ENCODE data around the gene RBP3. TPM values are rescaled to one million over a fixed set of nuclear protein-coding genes. Genes with fewer than 3 reads are reported as not detected.
A peak's percentile ranks its signal among the peaks of the same experiment; 100 is the strongest.

Gene RBP3
- total and polyA plus RNA-seq, 8 donors: not detected

DNA sequence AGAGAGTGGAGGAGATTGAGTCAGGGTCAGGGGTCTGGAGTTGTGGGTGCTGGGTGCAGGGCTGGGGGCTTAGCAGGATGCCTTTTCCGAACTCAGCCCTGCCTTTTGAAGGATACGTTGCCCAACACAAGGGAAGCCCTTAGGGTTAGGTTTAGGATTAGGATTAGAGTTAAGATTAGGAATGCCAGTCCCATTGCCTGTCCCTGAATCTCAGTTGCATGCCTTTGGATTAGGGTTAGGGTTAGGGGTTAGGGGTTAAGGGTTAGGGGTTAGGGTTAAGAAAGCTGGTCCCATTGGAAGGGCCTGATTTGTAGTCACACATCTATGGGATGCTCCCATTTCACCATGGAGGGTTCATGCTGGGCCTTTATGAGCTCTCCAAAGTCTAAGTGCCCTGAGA, 56.8 kb downstream of the RBP3 start:
- 91 to 95% methylated on average over 2 of the region's 2 CpGs for WGBS, 2 donors

GRCh38 chr10:47405857-47406547, 57.8 kb downstream of the RBP3 start:
- no peaks in the 10 kb centered on the region for H3K9me3 ChIP-seq
- no peak overlapping the region for H3K4me3 ChIP-seq
- ATAC-seq (no peak), DNase-seq (peak in 1 of 6 donors; percentile 54), FAIRE-seq (no peak)
- intact Hi-C loops (cut with DNase I): no loop called here
- no peaks in the 10 kb centered on the region for H3K27me3 ChIP-seq
- H3K36me3 ChIP-seq: no peaks in the 10 kb centered on the region
- TF ChIP-seq CTCF (IDR thresholded peaks at IDR 0.05): no peak
- WGBS, 2 donors: 79 to 80% methylated on average over 11 of the region's 11 CpGs
- H3K27ac ChIP-seq: no peak overlapping the region
- no peaks in the 10 kb centered on the region for H3K4me1 ChIP-seq

More for the DNA sequence above, 56.8 kb downstream of the RBP3 start:
- DNase-seq (no peak), FAIRE-seq (no peak), ATAC-seq (no peak)
- intact Hi-C loops (cut with DNase I): no loop called here
- no peaks in the 10 kb centered on the region for H3K36me3 ChIP-seq
- H3K27ac ChIP-seq: no peak overlapping the region
- TF ChIP-seq CTCF (IDR thresholded peaks at IDR 0.05): no peak
- H3K9me3 ChIP-seq: no peaks in the 10 kb centered on the region
- no peak overlapping the region for H3K4me3 ChIP-seq
- no peaks in the 10 kb centered on the region for H3K4me1 ChIP-seq
- H3K27me3 ChIP-seq: no peaks in the 10 kb centered on the region

DNA sequence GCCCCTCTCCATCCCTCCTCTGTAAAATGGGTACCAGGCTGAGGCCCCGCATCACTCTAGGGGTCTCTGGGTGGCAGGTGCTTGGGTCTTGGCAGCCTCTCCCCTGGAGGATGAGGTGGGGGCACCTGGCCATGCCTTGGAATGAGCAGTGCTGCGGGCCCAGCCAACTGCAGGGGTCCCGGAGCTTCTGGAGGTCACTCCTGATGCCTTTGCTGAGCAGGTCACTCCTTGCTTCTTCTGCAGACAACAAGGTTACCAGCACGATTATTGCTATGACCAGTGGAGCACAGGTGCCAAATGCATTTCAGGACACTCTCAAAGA, 58.3 kb downstream of the RBP3 start:
- ATAC-seq (no peak), FAIRE-seq (no peak), DNase-seq (peak in 1 of 6 donors; percentile 45)
- H3K4me3 ChIP-seq: no peak overlapping the region
- H3K27me3 ChIP-seq: no peaks in the 10 kb centered on the region
- H3K27ac ChIP-seq: no peak overlapping the region
- no peaks in the 10 kb centered on the region for H3K9me3 ChIP-seq
- TF ChIP-seq CTCF (IDR thresholded peaks at IDR 0.05): no peak
- 81 to 87% methylated on average over 4 of the region's 4 CpGs for WGBS, 2 donors
- intact Hi-C loops (cut with DNase I): no loop called here
- H3K4me1 ChIP-seq: no peaks in the 10 kb centered on the region
- H3K36me3 ChIP-seq: no peaks in the 10 kb centered on the region

DNA sequence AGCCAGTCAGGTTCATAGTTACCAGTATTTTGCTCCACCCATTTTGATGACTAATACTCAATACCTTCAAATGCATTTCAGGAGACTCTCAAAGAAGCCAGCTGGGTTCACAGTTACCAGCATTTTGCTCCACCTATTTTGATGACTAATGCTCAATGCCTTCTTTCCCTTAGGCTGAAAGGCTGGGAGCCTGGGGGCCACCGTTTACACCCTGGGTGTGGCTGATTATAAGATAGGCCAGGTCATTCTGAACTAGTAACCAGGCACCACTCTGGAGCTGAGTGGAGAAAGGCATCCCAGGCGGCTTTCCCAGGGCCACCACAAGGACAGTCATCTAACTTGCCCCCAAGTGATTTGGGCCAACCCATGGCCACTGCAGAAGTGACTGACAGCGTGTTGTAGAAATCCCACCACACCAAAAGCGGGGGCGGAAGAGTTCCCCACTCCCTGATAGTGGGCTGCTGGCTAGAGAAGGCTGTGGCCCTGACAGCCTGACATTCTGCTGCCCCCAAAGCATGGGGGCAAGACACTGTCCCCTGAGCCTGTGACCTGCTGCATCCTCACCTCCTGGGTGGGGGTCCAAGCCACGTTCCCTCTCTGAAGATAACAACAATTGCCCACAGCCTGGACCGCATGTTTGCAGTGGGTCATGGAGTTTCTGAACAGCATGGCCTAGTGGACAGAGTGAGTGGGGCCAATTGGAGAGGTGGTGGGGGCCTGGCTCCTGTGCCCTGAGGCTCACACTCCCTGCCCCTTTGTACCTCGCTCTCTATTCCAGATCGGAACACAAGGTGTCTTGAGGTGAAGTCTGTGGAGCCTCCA, 58.9 kb downstream of the RBP3 start:
- FAIRE-seq (no peak), DNase-seq (peak in 2 of 6 donors; percentile 24), ATAC-seq (peak; percentile 31 to 75 (median 64))
- intact Hi-C loops (cut with DNase I): no loop called here
- H3K4me1 ChIP-seq: no peaks in the 10 kb centered on the region
- no peak for TF ChIP-seq CTCF (IDR thresholded peaks at IDR 0.05)
- no peaks in the 10 kb centered on the region for H3K9me3 ChIP-seq
- H3K27me3 ChIP-seq: no peaks in the 10 kb centered on the region
- no peak overlapping the region for H3K4me3 ChIP-seq
- no peaks in the 10 kb centered on the region for H3K36me3 ChIP-seq
- 75 to 84% methylated on average over 9 of the region's 9 CpGs for WGBS, 2 donors
- H3K27ac ChIP-seq: no peak overlapping the region

Other genes with a start within 250 kb of the RBP3 start
- gene GDF10, start 48.2 kb upstream of the RBP3 start, total RNA-seq: 10 to 100 TPM in 4 of 6 donors, 1 to 10 TPM in 2; 2.5 to 13.7 (median 12.3) TPM
- 1 to 10 TPM; 2.0 to 4.5 TPM for gene GDF10, start 48.2 kb upstream of the RBP3 start, polyA plus RNA-seq
- not detected for gene GDF2, start 25.9 kb upstream of the RBP3 start, total RNA-seq
- not detected for gene GDF2, start 25.9 kb upstream of the RBP3 start, polyA plus RNA-seq
- under 1 TPM in 2 of 6 donors, not detected in 4; 0.09 to 0.16 TPM for gene ZNF488, start 35.9 kb downstream of the RBP3 start, total RNA-seq
- gene ZNF488, start 35.9 kb downstream of the RBP3 start, polyA plus RNA-seq: not detected
- under 1 TPM in 2 of 6 donors, not detected in 4; 0.15 to 0.84 TPM for gene ANXA8, start 135.8 kb downstream of the RBP3 start, total RNA-seq
- 1 to 10 TPM in 1 of 2 donors, under 1 TPM in 1; 0.33 to 2.1 TPM for gene ANXA8, start 135.8 kb downstream of the RBP3 start, polyA plus RNA-seq
- not detected for gene FAM25G, start 143.3 kb downstream of the RBP3 start, total RNA-seq
- gene FAM25G, start 143.3 kb downstream of the RBP3 start, polyA plus RNA-seq: not detected
- 10 to 100 TPM in 1 of 6 donors, 1 to 10 TPM in 5; 3.8 to 11.5 (median 8.1) TPM for gene AGAP9, start 175.3 kb downstream of the RBP3 start, total RNA-seq
- 10 to 100 TPM; 20.7 to 35.7 TPM for gene AGAP9, start 175.3 kb downstream of the RBP3 start, polyA plus RNA-seq

Measured in pancreas (tissue), 10 donors.